ENCODE results near the gene DHRS1.

Gene DHRS1

GRCh38 chr14:24316597-24316950 is 17.0 kb upstream of the DHRS1 start (continued):
- TF ChIP-seq ZNF280D (tag by site-specific recombination; IDR thresholded peaks at IDR 0.05): no peak
- TF ChIP-seq, protein P1, sequence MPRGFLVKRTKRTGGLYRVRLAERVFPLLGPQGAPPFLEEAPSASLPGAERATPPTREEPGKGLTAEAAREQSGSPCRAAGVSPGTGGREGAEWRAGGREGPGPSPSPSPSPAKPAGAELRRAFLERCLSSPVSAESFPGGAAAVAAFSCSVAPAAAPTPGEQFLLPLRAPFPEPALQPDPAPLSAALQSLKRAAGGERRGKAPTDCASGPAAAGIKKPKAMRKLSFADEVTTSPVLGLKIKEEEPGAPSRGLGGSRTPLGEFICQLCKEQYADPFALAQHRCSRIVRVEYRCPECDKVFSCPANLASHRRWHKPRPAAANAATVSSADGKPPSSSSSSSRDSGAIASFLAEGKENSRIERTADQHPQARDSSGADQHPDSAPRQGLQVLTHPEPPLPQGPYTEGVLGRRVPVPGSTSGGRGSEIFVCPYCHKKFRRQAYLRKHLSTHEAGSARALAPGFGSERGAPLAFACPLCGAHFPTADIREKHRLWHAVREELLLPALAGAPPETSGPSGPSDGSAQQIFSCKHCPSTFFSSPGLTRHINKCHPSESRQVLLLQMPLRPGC (tag by site-specific recombination; IDR thresholded peaks at IDR 0.05): no peak
- TF ChIP-seq ZBTB17 (tag by site-specific recombination; IDR thresholded peaks at IDR 0.05): no peak
- TF ChIP-seq ZNF837 (tag by site-specific recombination; IDR thresholded peaks at IDR 0.05): no peak
- TF ChIP-seq, protein P2, sequence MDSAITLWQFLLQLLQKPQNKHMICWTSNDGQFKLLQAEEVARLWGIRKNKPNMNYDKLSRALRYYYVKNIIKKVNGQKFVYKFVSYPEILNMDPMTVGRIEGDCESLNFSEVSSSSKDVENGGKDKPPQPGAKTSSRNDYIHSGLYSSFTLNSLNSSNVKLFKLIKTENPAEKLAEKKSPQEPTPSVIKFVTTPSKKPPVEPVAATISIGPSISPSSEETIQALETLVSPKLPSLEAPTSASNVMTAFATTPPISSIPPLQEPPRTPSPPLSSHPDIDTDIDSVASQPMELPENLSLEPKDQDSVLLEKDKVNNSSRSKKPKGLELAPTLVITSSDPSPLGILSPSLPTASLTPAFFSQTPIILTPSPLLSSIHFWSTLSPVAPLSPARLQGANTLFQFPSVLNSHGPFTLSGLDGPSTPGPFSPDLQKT (IDR thresholded peaks at IDR 0.05; ENCODE audit: borderline replicate concordance, low read depth, low read length): no peak
- peak; percentile 95 for TF ChIP-seq KLF1 (tag by site-specific recombination; IDR thresholded peaks at IDR 0.05)

- no peak overlapping the region for H3K4me3 ChIP-seq (ENCODE audit: low read depth, low read length)
- no peaks in the 10 kb centered on the region for H3K9me3 ChIP-seq (ENCODE audit: control insufficient read depth, insufficient read depth, low read depth, low read length)
- peak; percentile 38; the same call in 1 of the 2 replicates for TF ChIP-seq KLF1 (tag by site-specific recombination; IDR thresholded peaks at IDR 0.05)
- TF ChIP-seq ZNF335 (tag by site-specific recombination; conservative IDR thresholded peaks at IDR 0.05): no peak
- H3K4me1 ChIP-seq (ENCODE audit: control insufficient read depth, insufficient read depth, low read length): no peaks in the 10 kb centered on the region
- no peak overlapping the region for H3K27ac ChIP-seq (ENCODE audit: extremely low read depth, low read depth, low read length)
- CTCF ChIA-PET: interaction anchor here (0.6 to 1.5 kb wide), 3 partner anchors 19 to 115 kb away, joined by 3 to 5 read pairs (median 3); no protein-coding TSS in a partner anchor
- H3K36me3 ChIP-seq (ENCODE audit: control insufficient read depth in 2 of 2, insufficient read depth in 1 of 2, low read length in 2 of 2): peaks cover 0 to 21% of the 10 kb centered on the region in 2 experiments; a peak in 1 of 3 replicates
- POLR2A ChIA-PET: interaction anchor here (0.7 kb wide), 1 partner anchor 44 kb away, joined by 3 read pairs; the partner anchor contains the start of gene RABGGTA
These were observed 16.4 kb upstream of the DHRS1 start for GRCh38 chr14:24315807-24316596.

- H3K27ac ChIP-seq (ENCODE audit: extremely low read depth, low read depth, low read length): no peak overlapping the region
- CTCF ChIA-PET: interaction anchor here (0.6 to 0.7 kb wide), 2 partner anchors 44 to 116 kb away, joined by 3 to 5 read pairs; no protein-coding TSS in a partner anchor
- TF ChIP-seq GFI1B (tag by site-specific recombination; IDR thresholded peaks at IDR 0.05): no peak
- TF ChIP-seq ZFP37 (tag by site-specific recombination; IDR thresholded peaks at IDR 0.05): no peak
- no peak for TF ChIP-seq ZNF518A (tag by site-specific recombination; conservative IDR thresholded peaks at IDR 0.05; ENCODE audit: low read depth)
- no peak for TF ChIP-seq ZNF624 (tag by site-specific recombination; IDR thresholded peaks at IDR 0.05)
- no peak for TF ChIP-seq ZNF837 (tag by site-specific recombination; IDR thresholded peaks at IDR 0.05)
- TF ChIP-seq OSR2 (tag by site-specific recombination; IDR thresholded peaks at IDR 0.05): no peak
- no peak for TF ChIP-seq ZNF76 (tag by site-specific recombination; IDR thresholded peaks at IDR 0.05; ENCODE audit: borderline replicate concordance, low read depth)
- TF ChIP-seq, protein P3, sequence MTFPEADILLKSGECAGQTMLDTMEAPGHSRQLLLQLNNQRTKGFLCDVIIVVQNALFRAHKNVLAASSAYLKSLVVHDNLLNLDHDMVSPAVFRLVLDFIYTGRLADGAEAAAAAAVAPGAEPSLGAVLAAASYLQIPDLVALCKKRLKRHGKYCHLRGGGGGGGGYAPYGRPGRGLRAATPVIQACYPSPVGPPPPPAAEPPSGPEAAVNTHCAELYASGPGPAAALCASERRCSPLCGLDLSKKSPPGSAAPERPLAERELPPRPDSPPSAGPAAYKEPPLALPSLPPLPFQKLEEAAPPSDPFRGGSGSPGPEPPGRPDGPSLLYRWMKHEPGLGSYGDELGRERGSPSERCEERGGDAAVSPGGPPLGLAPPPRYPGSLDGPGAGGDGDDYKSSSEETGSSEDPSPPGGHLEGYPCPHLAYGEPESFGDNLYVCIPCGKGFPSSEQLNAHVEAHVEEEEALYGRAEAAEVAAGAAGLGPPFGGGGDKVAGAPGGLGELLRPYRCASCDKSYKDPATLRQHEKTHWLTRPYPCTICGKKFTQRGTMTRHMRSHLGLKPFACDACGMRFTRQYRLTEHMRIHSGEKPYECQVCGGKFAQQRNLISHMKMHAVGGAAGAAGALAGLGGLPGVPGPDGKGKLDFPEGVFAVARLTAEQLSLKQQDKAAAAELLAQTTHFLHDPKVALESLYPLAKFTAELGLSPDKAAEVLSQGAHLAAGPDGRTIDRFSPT (tag by site-specific recombination; IDR thresholded peaks at IDR 0.05): no peak
- no peak for TF ChIP-seq SETDB1 (IDR thresholded peaks at IDR 0.05; ENCODE audit: insufficient read length, low read length)
- no peak for TF ChIP-seq ZNF394 (tag by site-specific recombination; IDR thresholded peaks at IDR 0.05; ENCODE audit: borderline replicate concordance)
- no peak for TF ChIP-seq ZNF366 (tag by site-specific recombination; conservative IDR thresholded peaks at IDR 0.05)
These were observed 15.7 kb upstream of the DHRS1 start for GRCh38 chr14:24315243-24315806.

More at GRCh38 chr14:24315243-24315806, 15.7 kb upstream of the DHRS1 start:
- POLR2A ChIA-PET: no interaction called here
- Histone ChIP-seq H3K9me3 (ENCODE audit: control insufficient read depth, insufficient read depth, low read depth, low read length) (no peaks in the 10 kb centered on the region), H3K36me3 (ENCODE audit: control insufficient read depth in 2 of 2, insufficient read depth in 1 of 2, low read length in 2 of 2) (peaks cover 0 to 28% of the 10 kb centered on the region in 2 experiments; a peak in 1 of 3 replicates), H3K4me1 (ENCODE audit: control insufficient read depth, insufficient read depth, low read length) (no peaks in the 10 kb centered on the region), H3K4me3 (ENCODE audit: low read depth, low read length) (no peak overlapping the region)

Data from HEK293 (cell line).